NCI-H345 treated with DMSO at 0.1 percent for 48 hours (cell line): Measurements from ENCODE around the gene PAX5.

Source experiments
- DNase-seq: peaks from one replicate; lab custom pipeline; 2025; ENCODE audit not compliant: unreplicated experiment; lab: John Stamatoyannopoulos, UW

The PAX5 gene

DNA sequence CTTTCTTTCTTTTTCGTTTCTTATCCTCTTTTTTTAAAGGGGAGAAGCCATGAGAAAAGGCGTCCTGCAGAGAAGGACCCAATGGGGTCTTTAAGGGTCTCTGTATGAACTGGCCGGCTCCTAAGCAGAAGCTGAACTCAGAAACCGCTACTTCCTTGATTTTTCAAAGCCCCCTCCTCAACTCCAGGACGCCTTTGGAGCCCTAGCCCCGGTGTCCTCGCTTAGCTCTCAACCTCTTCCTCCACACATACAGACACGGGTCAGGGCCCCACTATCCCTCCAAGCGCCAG, 8.3 kb downstream of the PAX5 start:
- DNase-seq, result no peak

DNA sequence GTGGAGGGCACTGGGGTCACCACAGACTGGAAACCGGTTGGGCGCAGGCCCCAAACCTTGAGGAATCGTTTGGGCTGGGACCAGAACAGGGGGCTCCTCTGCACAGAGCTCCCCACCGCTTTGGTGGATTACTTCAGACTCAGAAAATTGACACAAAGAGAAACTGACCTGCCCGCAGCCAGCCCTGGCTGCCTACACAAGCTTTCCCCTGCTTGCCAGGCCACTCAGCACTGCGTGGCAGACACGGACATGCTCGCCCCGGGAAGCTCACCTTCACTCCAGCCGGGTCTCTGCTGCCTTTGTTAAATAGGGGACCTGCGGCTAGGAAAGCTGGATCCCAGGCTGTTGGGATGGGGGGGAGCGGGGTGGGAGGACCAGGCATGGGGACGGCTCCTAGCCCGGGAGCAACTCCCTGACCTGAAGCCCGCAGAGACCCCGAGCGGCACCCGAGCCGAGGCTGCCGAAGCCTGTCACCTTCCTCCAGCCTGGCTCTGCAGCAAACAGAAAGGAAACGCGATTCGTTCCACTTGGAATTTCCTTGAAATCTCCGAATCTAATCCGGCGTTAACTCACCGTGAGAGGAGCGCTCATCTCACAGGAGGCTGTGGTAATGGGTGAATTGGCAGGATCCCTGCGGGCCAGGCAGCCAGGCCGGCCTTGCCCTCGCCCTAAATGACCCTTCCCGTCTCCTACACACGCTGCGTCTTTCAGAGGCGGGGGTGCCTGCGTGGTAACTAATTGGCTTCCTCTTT, 8.8 kb downstream of the PAX5 start:
- DNase-seq, result no peak

GRCh38 chr9:37017546-37017945, 16.5 kb downstream of the PAX5 start:
- no peak for DNase-seq

GRCh38 chr9:37011530-37011929, 22.5 kb downstream of the PAX5 start:
- no peak for DNase-seq

DNA sequence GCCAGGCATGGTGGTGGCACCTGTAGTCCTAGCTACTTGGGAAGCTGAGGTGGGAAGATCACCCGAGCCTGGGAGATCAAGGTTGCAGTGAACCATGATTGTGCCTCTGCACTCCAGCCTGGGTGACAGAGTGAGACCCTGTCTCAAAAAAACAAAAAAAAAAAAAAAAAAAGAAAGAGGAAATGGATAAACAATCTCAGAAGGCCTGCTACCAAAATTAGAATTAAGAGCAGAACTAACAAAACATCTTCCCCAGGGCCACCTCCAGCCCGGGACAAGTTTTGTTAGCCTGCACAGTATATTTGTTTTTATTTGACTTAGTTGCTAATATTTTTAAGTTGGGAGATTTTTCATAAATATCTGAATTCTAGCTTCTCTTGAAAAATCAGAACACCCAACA, 23.1 kb downstream of the PAX5 start:
- no peak for DNase-seq

GRCh38 chr9:37010180-37010579, 23.9 kb downstream of the PAX5 start:
- DNase-seq, result no peak

- DNase-seq, result no peak
Measured at GRCh38 chr9:37007295-37007694, 26.8 kb downstream of the PAX5 start.

- no peak for DNase-seq
Measured at GRCh38 chr9:37005517-37006140, 28.4 kb downstream of the PAX5 start.

GRCh38 chr9:37004424-37004935, 29.6 kb downstream of the PAX5 start:
- DNase-seq, result no peak

- DNase-seq, result no peak
Measured at GRCh38 chr9:37002413-37003217, 31.5 kb downstream of the PAX5 start.

DNA sequence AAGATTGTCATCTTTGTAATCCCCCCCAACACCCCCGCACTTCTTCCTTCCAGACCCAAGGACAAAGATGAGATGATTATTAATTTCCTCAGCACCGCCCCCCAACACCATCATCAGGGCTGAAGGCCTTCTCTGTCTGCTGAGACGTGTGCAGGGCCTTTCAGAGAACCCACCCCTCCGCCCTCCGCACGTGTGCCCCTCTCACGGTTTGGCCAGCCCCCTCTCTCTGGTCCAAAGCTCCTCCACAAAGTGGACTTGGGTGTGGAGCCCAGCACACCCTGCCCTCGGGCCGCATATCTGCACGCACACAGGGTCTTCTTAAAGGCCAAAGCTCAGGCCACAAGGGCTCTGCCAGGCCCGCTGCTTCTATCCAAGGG, 32.0 kb downstream of the PAX5 start:
- DNase-seq, result no peak

DNA sequence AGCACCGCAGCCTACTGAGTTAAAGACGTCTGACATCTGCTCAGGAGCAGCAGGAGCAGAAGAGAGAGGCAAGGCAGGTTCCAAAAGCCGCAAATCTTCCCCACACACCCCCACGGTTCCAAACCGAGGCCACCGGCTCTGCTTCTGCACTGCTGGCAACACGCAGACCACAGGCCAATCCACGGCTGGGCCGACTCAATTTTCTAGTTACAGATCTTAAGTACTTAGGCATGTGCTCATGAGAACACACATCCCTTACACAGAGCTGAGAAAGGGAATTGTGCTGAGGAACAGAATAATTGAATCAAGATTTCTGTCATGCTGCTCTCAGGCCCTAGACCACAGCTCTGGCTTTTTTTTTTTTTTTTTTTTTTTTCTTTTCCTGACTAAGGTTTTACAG, 32.6 kb downstream of the PAX5 start:
- DNase-seq, result no peak

GRCh38 chr9:36999728-37000333, 34.2 kb downstream of the PAX5 start:
- DNase-seq, result no peak

DNA sequence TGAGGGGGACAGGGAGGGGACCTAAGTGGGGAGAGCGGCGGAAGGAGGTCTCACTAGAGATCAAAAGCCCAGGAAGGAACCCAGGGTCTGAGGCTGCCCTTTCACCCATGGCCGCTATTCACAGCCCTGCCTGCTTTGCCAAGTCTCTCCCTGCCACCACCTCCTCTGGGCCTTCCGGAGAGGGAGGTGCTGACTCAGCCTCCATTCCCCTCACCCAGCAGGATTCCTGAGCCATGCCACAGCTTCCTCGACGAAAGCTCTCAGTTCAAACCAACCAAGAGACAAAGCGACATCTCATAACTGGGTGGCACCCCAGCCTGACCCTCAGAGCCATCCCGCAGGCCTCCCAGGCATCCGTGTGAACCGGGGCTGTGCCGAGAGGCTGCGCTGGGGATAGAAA, 36.7 kb downstream of the PAX5 start:
- DNase-seq, result no peak

DNA sequence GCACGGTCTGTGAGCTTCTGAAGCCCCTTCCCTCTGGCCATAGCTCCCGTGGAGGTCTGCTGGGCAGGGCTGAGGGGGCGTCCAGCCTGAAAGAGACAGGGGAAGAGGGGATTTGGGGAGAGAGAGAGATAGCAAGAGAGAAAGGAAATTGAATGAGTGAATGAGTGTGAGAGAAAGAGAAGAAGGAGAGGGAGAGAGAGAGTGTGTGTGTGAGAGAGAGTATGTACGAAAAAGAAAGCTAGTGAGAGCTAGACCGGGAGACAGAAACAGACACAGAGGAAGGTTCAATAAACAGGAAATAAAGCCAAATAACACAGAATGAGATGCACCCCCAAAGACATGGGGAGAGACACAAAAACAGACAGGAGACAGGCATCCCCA, 37.4 kb downstream of the PAX5 start:
- DNase-seq, result no peak

DNA sequence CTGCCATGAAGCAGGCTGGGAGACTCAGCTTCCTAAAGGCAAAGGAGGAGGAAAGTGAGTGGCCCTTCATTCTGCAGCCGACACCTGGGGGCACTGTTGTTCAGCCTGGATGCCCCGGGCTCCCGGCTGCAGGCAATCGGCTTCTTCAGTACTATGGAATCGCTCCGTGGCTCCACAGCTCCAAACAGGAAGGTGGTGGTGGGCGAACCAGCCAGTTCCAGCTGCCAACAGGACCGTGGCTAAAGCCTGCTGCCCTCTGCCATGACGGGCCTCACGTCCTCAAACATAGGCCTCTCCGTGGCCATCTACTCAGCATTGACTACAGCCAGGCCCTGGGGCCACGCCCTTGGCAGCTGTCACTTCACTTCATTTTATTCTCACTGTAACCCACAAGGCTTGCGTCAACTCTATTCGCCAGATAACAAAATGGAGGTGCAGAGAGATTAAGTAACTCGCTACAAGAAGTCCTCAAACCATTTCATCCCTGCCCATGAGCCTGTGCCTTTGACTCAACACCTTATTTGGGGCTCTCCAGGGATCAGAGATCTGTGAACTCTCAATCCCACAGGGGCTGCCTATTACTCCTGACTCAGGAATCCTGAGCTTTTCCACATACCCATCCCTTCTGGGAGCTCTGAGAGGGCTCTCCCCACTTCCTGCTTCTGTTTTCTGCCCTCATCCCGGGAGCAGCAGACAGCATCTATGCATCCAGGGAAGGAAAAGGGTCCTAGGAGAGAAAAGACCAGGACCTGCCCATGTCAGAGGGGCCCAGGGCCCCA, 38.0 kb downstream of the PAX5 start:
- peak; percentile 26 for DNase-seq

GRCh38 chr9:36993933-36994764, 39.9 kb downstream of the PAX5 start:
- no peak for DNase-seq

- DNase-seq, result no peak
Measured at GRCh38 chr9:36992501-36993316, 41.4 kb downstream of the PAX5 start.

- DNase-seq, result no peak
Measured at GRCh38 chr9:36991516-36992134, 42.4 kb downstream of the PAX5 start.
